Activated naive CD4-positive, alpha-beta T cell treated with anti-CD3 and anti-CD28 coated beads for 36 hours (primary cell): ENCODE data around the gene ABI3BP. TPM values are rescaled to one million over a fixed set of nuclear protein-coding genes. Genes with fewer than 3 reads are reported as not detected.

Experiments used
- CTCF ChIA-PET: fragments of 350-600 bp; sonication (Branson Sonifier 250); formaldehyde crosslinking; loops from one replicate; lab custom pipeline; 2021; ENCODE audit warnings: antibody characterized with exemption; lab: Charles Lee
- DNase-seq: peaks from one replicate; pipeline ENCODE4 v3.0.0-alpha.2; 2020
- H3K27ac Mint-ChIP-seq: one replicate; pipeline ENCODE4 v1.8.0; 2021; ENCODE audit warnings: mild to moderate bottlenecking, mixed read lengths
- H3K27me3 Mint-ChIP-seq: one replicate; pipeline ENCODE4 v1.8.0; 2021; ENCODE audit warnings: low read depth, mixed read lengths
- H3K36me3 Mint-ChIP-seq: one replicate; pipeline ENCODE4 v1.8.0; 2021; ENCODE audit warnings: low read depth, mixed read lengths
- H3K4me1 Mint-ChIP-seq: one replicate; pipeline ENCODE4 v1.8.0; 2021; ENCODE audit warnings: low read depth, mixed read lengths
- H3K4me3 Mint-ChIP-seq: one replicate; pipeline ENCODE4 v1.8.0; 2021; ENCODE audit warnings: mild to moderate bottlenecking, moderate library complexity, mixed read lengths
- H3K9me3 Mint-ChIP-seq: one replicate; pipeline ENCODE4 v1.8.0; 2021; ENCODE audit warnings: mixed read lengths
- intact Hi-C: fragments of 100-400 bp; cut with micrococcal nuclease; formaldehyde crosslinking; loops from one replicate; pipeline ENCODE4 v1.15.1; 2023
- total RNA-seq, 2 experiments: library from RNA; stranded (reverse); gene quantifications; one replicate each; pipeline ENCODE4 v1.2.3, GENCODE V29; 2021

Gene ABI3BP
- total RNA-seq, 2 experiments from 2014 or later, result not detected

DNA sequence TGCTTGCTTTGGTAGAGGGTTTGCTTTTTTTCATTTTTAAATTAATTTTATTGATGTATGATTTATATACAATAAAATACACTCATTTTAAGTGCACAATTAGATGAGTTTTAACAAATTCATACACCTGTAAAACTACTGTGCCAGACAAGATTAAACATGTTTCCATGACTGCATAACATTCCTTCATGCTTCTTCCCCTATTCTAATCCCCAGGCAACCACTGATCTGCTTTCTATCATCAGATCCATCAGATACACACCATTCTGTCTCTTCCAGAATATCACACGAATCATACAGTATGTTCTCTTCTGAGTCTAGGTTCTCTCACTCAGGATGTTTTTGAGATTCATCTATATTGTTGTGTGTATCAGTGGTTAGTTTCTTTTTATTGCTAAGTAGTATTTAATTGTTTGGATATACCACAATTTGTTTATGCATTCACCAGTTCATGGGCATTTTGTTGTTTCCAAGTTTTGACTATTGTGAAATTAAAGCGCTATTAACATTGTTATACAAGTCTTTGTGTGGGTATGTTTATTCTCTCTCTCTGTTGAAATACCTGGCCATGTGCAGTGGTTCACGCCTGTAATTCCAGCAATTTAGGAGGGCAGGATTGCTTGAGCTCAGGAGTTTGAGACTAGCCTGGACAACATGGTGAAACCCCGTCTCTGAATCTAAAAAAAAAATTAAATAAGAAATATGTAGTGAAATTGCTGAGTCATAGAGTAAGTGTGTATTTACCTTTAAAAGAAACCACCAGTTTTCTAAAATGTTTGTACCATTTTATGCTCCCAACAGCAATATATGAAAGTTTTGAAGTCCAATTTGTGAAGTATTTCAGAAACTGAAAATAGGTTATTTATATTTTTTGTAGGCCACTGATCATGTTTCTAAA is 290.9 kb downstream of the ABI3BP start:
- H3K4me1 Mint-ChIP-seq, result no peaks in the 10 kb centered on the region
- H3K9me3 Mint-ChIP-seq, result no peaks in the 10 kb centered on the region
- H3K27me3 Mint-ChIP-seq, result peaks cover 26% of the 10 kb centered on the region
- no peak for DNase-seq
- intact Hi-C loops, result no loop called here
- CTCF ChIA-PET, result no interaction called here
- H3K36me3 Mint-ChIP-seq, result no peaks in the 10 kb centered on the region
- H3K4me3 Mint-ChIP-seq, result no peak overlapping the region
- H3K27ac Mint-ChIP-seq, result no peak overlapping the region

DNA sequence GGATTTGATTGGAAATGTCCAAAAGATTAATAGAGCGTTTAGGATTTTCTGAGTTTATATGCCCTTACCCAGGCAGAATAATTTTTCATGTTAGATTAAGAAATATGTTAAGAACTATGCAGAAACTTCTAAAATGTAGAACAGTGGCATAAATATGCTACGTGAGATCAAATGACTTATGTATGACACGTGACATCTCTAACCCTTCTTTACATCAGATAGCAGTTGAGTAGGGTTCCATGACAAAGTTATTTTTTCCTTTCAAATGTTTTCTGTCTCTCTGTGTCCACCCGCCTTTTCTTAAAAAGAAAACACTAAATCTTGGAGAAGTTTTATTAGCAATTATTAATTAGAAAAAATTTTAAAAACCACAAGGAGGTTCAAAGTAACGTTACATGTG is 292.5 kb downstream of the ABI3BP start:
- no peak for DNase-seq
- intact Hi-C loops, result no loop called here
- H3K27me3 Mint-ChIP-seq, result peaks cover 25% of the 10 kb centered on the region
- H3K4me1 Mint-ChIP-seq, result no peaks in the 10 kb centered on the region
- no peak overlapping the region for H3K4me3 Mint-ChIP-seq
- no peaks in the 10 kb centered on the region for H3K36me3 Mint-ChIP-seq
- H3K9me3 Mint-ChIP-seq, result no peaks in the 10 kb centered on the region
- no peak overlapping the region for H3K27ac Mint-ChIP-seq
- CTCF ChIA-PET, result no interaction called here
